Pancreas (tissue), 10 donors: Measurements from ENCODE around the gene C21orf58. TPM values are rescaled to one million over a fixed set of nuclear protein-coding genes. Genes with fewer than 3 reads are reported as not detected.

Experiments used
- ATAC-seq, 4 donors: fragments of 200-7000 bp; cut with Tn5 transposase; one replicate each; pipeline versions ENCODE4 v1.8.0 to v1.9.1; 2020; ENCODE audit warnings: mild to moderate bottlenecking in 4 of 4, moderate library complexity in 4 of 4
- DNase-seq, 6 donors: peaks; one replicate each; pipeline ENCODE4 v3.0.0-alpha.2; 2020
- FAIRE-seq: peaks from 2 replicates; lab custom pipeline; 2012; peaks lifted over from hg19 to GRCh38; lab: Jason Lieb, UNC
- H3K27ac ChIP-seq, 4 donors: fragments of 200-600 bp; sonication (generic); 1 replicate in 3 of 4; 2 replicates in 1 of 4; pipeline versions ENCODE4 v1.5.0 to v1.8.0; 2020
- H3K27me3 ChIP-seq, 4 donors: fragments of 200-600 bp; one replicate each; pipeline ENCODE4 v1.8.0; 2021
- H3K36me3 ChIP-seq, 3 donors: fragments of 200-600 bp; sonication (generic) in 1 of 3; one replicate each; pipeline versions ENCODE4 v1.5.0 to v1.8.0; 2020 to 2021
- H3K4me1 ChIP-seq, 3 donors: fragments of 200-600 bp; one replicate each; pipeline ENCODE4 v1.8.0; 2021
- H3K4me3 ChIP-seq, 4 donors: fragments of 200-600 bp; sonication (generic) in 2 of 4; one replicate each; pipeline versions ENCODE4 v1.5.0 to v1.8.0; 2020 to 2021
- H3K9me3 ChIP-seq, 4 donors: fragments of 200-600 bp; one replicate each; pipeline ENCODE4 v1.8.0; 2021
- WGBS, 2 donors: extraction: QIAGEN DNeasy Blood & Tissue Kit; methylation state at CpG; one replicate each; pipeline ENCODE4 v1.1.7; 2013; 5-methylcytosine and 5-hydroxymethylcytosine counted together
- intact Hi-C, 3 donors: fragments of 100-400 bp; cut with DNase I; formaldehyde crosslinking; loops; one replicate each; pipeline versions ENCODE4 v1.11.1 to v1.14.2; 2022
- polyA plus RNA-seq, 2 donors: library from polyadenylated mRNA; stranded (reverse); fragments of 200-250 nt; gene quantifications; one replicate each; pipeline ENCODE4 v1.2.3, GENCODE V29; 2013
- total RNA-seq, 6 donors: library from RNA; stranded (reverse); fragmentation: NEBNext Ultra II Directional in 4 of 6; extraction: Animal tissue kit (Norgen Biotek cat#: 25700) in 4 of 6; gene quantifications; one replicate each; pipeline versions ENCODE4 v1.2.1 to v1.2.4, GENCODE V29; 2021 to 2023
- TF ChIP-seq, protein P1 (sequence below), 4 donors: fragments of 200-600 bp; sonication (generic) in 3 of 4; IDR thresholded peaks; one replicate each; pipeline versions ENCODE4 v1.5.0 to v1.8.0; 2021; ENCODE audit warnings: antibody characterized with exemption in 4 of 4
- donor health status: healthy with polysubstance abuse.
- donor health status: DM: no; HTN: no; CAD: no; lungs with moderate emphysema.
- donor health status: DM: no; HTN: no; CAD: no.
- donor health status: control.
- donor health status: control.
- donor health status: Bipolar disorder and iron deficiency.
- donor health status: DM: yes; HTN: yes; CAD: no.
- donor health status: DM: no; HTN: no; CAD: no.
- donor health status: DM: no; HTN: no; CAD: no.
- donor health status: DM: yes; HTN: yes; CAD: no.

C21orf58 gene
- total and polyA plus RNA-seq, 8 donors: 0.88 to 13.1 (median 2.7) TPM

DNA sequence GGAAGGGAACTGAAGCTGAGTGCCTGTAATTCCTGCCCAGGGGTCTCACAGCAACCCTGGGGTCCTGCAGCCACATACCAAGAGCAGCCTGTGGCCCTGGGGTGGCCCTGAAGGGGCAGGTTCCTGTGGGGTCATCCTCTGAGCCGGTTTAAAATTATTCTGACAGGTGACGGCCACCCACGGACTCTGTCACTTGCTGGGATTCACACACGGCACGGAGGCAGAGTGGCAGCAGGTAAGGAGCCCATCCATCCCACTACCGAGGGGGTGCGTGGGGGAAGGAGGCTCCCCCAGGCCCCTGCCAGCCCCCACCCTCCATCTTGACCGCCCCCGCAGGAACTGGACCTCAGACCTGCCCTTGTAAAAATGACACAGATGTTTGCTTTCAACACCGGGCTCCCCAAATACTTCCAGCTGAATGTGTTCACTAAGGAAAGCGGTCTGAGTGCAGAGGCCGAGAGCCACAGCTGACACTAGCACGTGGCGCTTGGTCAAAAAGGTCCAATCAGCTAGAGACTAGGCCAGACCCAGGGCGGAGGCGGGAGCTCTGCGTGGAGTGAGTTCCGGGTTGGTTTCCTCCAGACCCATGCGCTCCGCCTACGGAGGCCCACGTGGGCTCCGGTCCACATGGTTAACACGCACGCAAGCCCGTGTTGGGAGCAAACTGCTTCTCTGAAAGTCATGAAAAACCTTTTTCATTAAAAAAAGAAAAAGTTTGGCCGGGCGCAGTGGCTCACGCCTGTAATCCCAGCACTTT lies 27.5 kb downstream of the C21orf58 start:
- peak in 3 of 6 donors; percentile 30 to 62 (median 51) for DNase-seq
- peak overlapping the region in 1 of 4 donors; percentile 3 for H3K4me3 ChIP-seq
- H3K27me3 ChIP-seq: no peaks in the 10 kb centered on the region
- TF ChIP-seq, protein P1, sequence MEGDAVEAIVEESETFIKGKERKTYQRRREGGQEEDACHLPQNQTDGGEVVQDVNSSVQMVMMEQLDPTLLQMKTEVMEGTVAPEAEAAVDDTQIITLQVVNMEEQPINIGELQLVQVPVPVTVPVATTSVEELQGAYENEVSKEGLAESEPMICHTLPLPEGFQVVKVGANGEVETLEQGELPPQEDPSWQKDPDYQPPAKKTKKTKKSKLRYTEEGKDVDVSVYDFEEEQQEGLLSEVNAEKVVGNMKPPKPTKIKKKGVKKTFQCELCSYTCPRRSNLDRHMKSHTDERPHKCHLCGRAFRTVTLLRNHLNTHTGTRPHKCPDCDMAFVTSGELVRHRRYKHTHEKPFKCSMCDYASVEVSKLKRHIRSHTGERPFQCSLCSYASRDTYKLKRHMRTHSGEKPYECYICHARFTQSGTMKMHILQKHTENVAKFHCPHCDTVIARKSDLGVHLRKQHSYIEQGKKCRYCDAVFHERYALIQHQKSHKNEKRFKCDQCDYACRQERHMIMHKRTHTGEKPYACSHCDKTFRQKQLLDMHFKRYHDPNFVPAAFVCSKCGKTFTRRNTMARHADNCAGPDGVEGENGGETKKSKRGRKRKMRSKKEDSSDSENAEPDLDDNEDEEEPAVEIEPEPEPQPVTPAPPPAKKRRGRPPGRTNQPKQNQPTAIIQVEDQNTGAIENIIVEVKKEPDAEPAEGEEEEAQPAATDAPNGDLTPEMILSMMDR (IDR thresholded peaks at IDR 0.05): no peak
- FAIRE-seq: no peak
- intact Hi-C loops: no loop called here
- no peaks in the 10 kb centered on the region for H3K9me3 ChIP-seq
- H3K27ac ChIP-seq: peak overlapping the region in 1 of 4 donors; percentile 17
- H3K36me3 ChIP-seq: peaks cover 0 to 8% (median 0%) of the 10 kb centered on the region in 3 donors
- ATAC-seq: peak in 3 of 4 donors; percentile 73 to 87 (median 74)
- no peaks in the 10 kb centered on the region for H3K4me1 ChIP-seq
- 65 to 72% methylated on average over 29 of the region's 29 CpGs for WGBS, 2 donors

DNA sequence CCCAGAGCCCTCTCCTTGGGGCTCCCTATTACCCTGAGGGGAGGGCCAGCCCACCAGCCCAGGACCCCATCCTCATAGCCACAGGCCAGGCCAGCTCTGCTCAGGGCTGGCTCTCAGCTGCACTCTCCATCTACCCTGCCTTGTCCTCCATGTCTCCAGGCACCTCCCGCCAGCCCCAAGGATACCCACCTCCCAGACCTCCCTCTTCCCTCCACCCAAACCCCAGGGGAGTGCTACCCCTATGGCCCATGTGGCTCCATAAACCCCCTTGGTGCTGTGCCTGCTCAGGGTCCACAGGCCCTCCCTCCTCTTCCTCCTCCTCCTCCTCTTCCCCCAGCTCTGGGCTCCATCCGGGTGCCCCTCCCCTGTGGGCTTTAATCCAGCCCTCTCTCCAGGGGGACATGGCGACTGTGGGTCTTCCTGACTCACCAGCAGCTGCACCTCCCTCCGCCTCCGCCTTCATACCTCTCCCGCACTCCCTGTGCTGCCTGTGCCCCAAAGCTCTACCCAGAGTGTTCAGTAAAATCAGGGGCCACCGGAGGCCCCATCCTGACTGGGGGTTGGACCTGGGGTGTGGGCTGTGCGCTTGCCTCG lies 28.4 kb downstream of the C21orf58 start:
- H3K27me3 ChIP-seq: no peaks in the 10 kb centered on the region
- DNase-seq (no peak), ATAC-seq (peak in 1 of 4 donors; percentile 7), FAIRE-seq (no peak)
- H3K4me3 ChIP-seq: no peak overlapping the region
- WGBS, 2 donors: 66 to 75% methylated on average over 8 to 9 of the region's 9 CpGs
- intact Hi-C loops: no loop called here
- H3K9me3 ChIP-seq: no peaks in the 10 kb centered on the region
- TF ChIP-seq, protein P1 (IDR thresholded peaks at IDR 0.05): no peak
- peaks cover 0 to 8% (median 0%) of the 10 kb centered on the region in 3 donors for H3K36me3 ChIP-seq
- H3K27ac ChIP-seq: peak overlapping the region in 1 of 4 donors; percentile 3
- H3K4me1 ChIP-seq: no peaks in the 10 kb centered on the region

DNA sequence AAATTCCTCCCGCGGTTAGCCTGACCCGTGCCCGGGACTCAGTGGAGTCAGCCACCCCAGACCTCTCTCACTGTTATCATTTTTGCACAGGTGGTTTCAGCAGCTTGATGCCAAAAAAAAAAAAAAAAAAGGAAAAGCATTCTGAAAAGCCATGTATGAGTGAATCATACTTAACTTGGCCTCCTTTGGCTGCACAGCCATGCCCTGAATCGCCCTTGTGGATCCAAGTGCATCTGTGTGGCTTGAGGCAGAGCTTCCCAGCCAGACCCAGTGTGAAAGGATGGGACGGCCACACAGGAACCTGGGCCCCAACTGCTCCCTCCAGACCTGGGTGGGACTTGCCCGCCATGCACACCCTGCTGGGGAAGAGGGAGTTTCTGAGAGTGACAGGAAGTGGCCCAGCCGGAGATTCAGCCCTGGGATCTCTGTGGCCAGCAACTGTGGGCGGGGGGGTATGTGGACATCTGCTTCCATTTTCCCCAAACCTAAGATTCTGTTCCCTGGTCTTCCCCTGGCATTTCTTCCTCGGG lies 29.0 kb downstream of the C21orf58 start:
- H3K36me3 ChIP-seq: peaks cover 0 to 8% (median 0%) of the 10 kb centered on the region in 3 donors
- ATAC-seq: peak in 3 of 4 donors; percentile 9 to 55 (median 48)
- H3K27ac ChIP-seq: peak overlapping the region in 1 of 4 donors; percentile 3
- no peak overlapping the region for H3K4me3 ChIP-seq
- no peak for FAIRE-seq
- 43 to 48% methylated on average over 10 of the region's 10 CpGs for WGBS, 2 donors
- TF ChIP-seq, protein P1 (IDR thresholded peaks at IDR 0.05): no peak
- no peaks in the 10 kb centered on the region for H3K27me3 ChIP-seq
- H3K9me3 ChIP-seq: no peaks in the 10 kb centered on the region
- no peaks in the 10 kb centered on the region for H3K4me1 ChIP-seq
- no peak for DNase-seq
- intact Hi-C loops: no loop called here

DNA sequence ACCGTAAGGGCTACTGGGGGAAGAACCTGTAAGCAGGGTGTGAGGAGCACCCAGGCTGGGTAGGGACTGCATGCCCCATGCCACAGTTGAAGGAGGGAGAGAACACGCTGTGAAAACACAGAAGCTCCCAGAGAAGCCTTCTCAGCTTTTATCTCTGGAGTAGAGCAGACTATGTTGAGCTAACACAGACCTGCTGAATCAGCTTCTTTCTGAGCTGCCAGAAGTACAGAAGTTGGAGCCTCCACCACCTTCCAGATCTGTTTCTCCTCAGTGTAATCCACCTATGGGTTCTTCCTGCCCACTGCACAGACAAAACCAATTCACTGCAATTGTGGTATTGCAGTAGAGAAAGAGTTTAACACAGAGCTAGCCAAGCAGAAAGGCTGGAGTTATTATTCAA lies 32.1 kb downstream of the C21orf58 start:
- ATAC-seq (no peak), FAIRE-seq (no peak), DNase-seq (no peak)
- Histone ChIP-seq H3K27ac (no peak overlapping the region), H3K4me1 (peaks cover 0 to 2% (median 0%) of the 10 kb centered on the region in 3 donors), H3K4me3 (no peak overlapping the region), H3K9me3 (no peaks in the 10 kb centered on the region), H3K36me3 (peaks cover 0 to 8% (median 0%) of the 10 kb centered on the region in 3 donors), H3K27me3 (no peaks in the 10 kb centered on the region)
- intact Hi-C loops: no loop called here
- 100% methylated on average over 2 of the region's 2 CpGs for WGBS, 2 donors
- TF ChIP-seq, protein P1 (IDR thresholded peaks at IDR 0.05): no peak
